Stimulated activated CD4-positive, alpha-beta T cell treated with anti-CD3 and anti-CD28 coated beads, Interleukin-1b, Interleukin-23, amount 100 ng/mL, for 4 hours (primary cell): ENCODE results near the gene LIN28A.

Source experiments
- DNase-seq, 2 donors: peaks; one replicate each; pipeline ENCODE4 v3.0.0-alpha.2; 2020; ENCODE audit warnings: low read depth in 2 of 2

Gene LIN28A

GRCh38 chr1:26387447-26387846 is 23.2 kb upstream of the LIN28A start:
- DNase-seq: no peak

GRCh38 chr1:26388791-26389445 is 21.7 kb upstream of the LIN28A start:
- DNase-seq: no peak

GRCh38 chr1:26389604-26390247 is 20.9 kb upstream of the LIN28A start:
- no peak for DNase-seq

GRCh38 chr1:26391450-26391849 is 19.2 kb upstream of the LIN28A start:
- DNase-seq: peak in 1 of 2 donors; percentile 15

GRCh38 chr1:26395754-26396153 is 14.9 kb upstream of the LIN28A start:
- no peak for DNase-seq

- no peak for DNase-seq
Observed at GRCh38 chr1:26399034-26399433, 11.6 kb upstream of the LIN28A start.

GRCh38 chr1:26401891-26402290 is 8.7 kb upstream of the LIN28A start:
- no peak for DNase-seq

- DNase-seq: no peak
Observed at GRCh38 chr1:26403656-26404055, 7.0 kb upstream of the LIN28A start.

- no peak for DNase-seq
Observed at GRCh38 chr1:26404641-26405040, 6.0 kb upstream of the LIN28A start.

- no peak for DNase-seq
Observed at GRCh38 chr1:26405281-26405915, 5.2 kb upstream of the LIN28A start.

GRCh38 chr1:26408604-26409003 is 2.0 kb upstream of the LIN28A start:
- peak; percentile 70 to 74 for DNase-seq

- no peak for DNase-seq
Observed at GRCh38 chr1:26409191-26409807, 1.3 kb upstream of the LIN28A start.

- DNase-seq: no peak
Observed at GRCh38 chr1:26411624-26412074, 1.0 kb downstream of the LIN28A start.

- no peak for DNase-seq
Observed at GRCh38 chr1:26412180-26412840, 1.7 kb downstream of the LIN28A start.

- no peak for DNase-seq
Observed at GRCh38 chr1:26413031-26413430, 2.4 kb downstream of the LIN28A start.

- peak; percentile 75 to 84 for DNase-seq
Observed at GRCh38 chr1:26417111-26417759, 6.6 kb downstream of the LIN28A start.

- no peak for DNase-seq
Observed at GRCh38 chr1:26418865-26419349, 8.3 kb downstream of the LIN28A start.

- DNase-seq: no peak
Observed at GRCh38 chr1:26419494-26419893, 8.9 kb downstream of the LIN28A start.

- no peak for DNase-seq
Observed at GRCh38 chr1:26429721-26430120, 19.1 kb downstream of the LIN28A start.

GRCh38 chr1:26431979-26432695 is 21.5 kb downstream of the LIN28A start, which contains the start of gene DHDDS:
Gene DHDDS (plus strand): TSS chr1:26432321. CDS start chr1:26432946, 625 bp downstream.
- peak; percentile 97 for DNase-seq

GRCh38 chr1:26432793-26433192 is 22.2 kb downstream of the LIN28A start:
- DNase-seq: no peak
